Smooth muscle cell (in vitro differentiated cells): ENCODE results near the gene ARRB2. TPM values are rescaled to one million over a fixed set of nuclear protein-coding genes. Genes with fewer than 3 reads are reported as not detected.
"Not testable (repeated sequence)": the region's sequence is repeated elsewhere in the genome, so short reads cannot be mapped to it uniquely, and the experiment has no call there.

Source experiments
- DNase-seq: peaks from one replicate; lab custom pipeline; 2025; ENCODE audit not compliant: unreplicated experiment; lab: John Stamatoyannopoulos, UW
- H2AFZ ChIP-seq: fragments of 200-600 bp; sonication (generic); 2 replicates; pipeline ENCODE4 v1.6.0; 2016; ENCODE audit warnings: antibody characterized with exemption, low read depth, mild to moderate bottlenecking
- H3F3A ChIP-seq: fragments of 200-600 bp; sonication (generic); 2 replicates; pipeline ENCODE4 v1.6.0; 2017; ENCODE audit warnings: antibody characterized with exemption, low read depth
- H3K27ac ChIP-seq: fragments of 200-600 bp; sonication (generic); 2 replicates; pipeline ENCODE4 v1.5.1; 2016; ENCODE audit warnings: low read depth, mild to moderate bottlenecking
- H3K27me3 ChIP-seq: fragments of 200-600 bp; sonication (generic); 2 replicates; pipeline ENCODE4 v1.6.1; 2016; ENCODE audit warnings: low read depth, mild to moderate bottlenecking
- H3K36me3 ChIP-seq: fragments of 200-600 bp; sonication (generic); 2 replicates; pipeline ENCODE4 v1.5.1; 2016; ENCODE audit warnings: low read depth
- H3K4me1 ChIP-seq: fragments of 200-600 bp; sonication (generic); 2 replicates; pipeline ENCODE4 v1.5.1; 2016; ENCODE audit warnings: low read depth
- H3K4me2 ChIP-seq: fragments of 200-600 bp; sonication (generic); 2 replicates; pipeline ENCODE4 v1.6.0; 2016; ENCODE audit warnings: mild to moderate bottlenecking
- H3K4me3 ChIP-seq: fragments of 200-600 bp; sonication (generic); 2 replicates; pipeline ENCODE4 v1.5.1; 2016; ENCODE audit warnings: mild to moderate bottlenecking
- H3K79me2 ChIP-seq: fragments of 200-600 bp; sonication (generic); 2 replicates; pipeline ENCODE4 v1.6.0; 2016; ENCODE audit warnings: low read depth, mild to moderate bottlenecking
- H3K9ac ChIP-seq: fragments of 200-600 bp; sonication (generic); 2 replicates; pipeline ENCODE4 v1.6.0; 2016; ENCODE audit warnings: low read depth
- H3K9me3 ChIP-seq: fragments of 200-600 bp; sonication (generic); replicated peaks from 2 replicates; pipeline ENCODE4 v1.5.1; 2016; ENCODE audit warnings: low read depth
- H4K20me1 ChIP-seq: fragments of 200-600 bp; sonication (generic); 2 replicates; pipeline ENCODE4 v1.6.0; 2016; ENCODE audit warnings: low read depth
- CTCF ChIP-seq: fragments of 200-600 bp; sonication (generic); IDR thresholded peaks from 2 replicates; pipeline ENCODE4 v1.5.1; 2017; ENCODE audit warnings: borderline replicate concordance, mild to moderate bottlenecking, antibody characterized with exemption; ENCODE audit not compliant: insufficient read depth, poor library complexity, severe bottlenecking
- WGBS: methylation state at CpG from one replicate; pipeline ENCODE4 v1.1.7; 2016; ENCODE audit warnings: low lambda C conversion rate; 5-methylcytosine and 5-hydroxymethylcytosine counted together
- polyA plus RNA-seq: library from polyadenylated mRNA; unstranded; fragments of >200 nt; fragmentation: Nextera tagmentation; extraction: Ambion mirVana; gene quantifications from 2 replicates; pipeline ENCODE4 v1.2.1, GENCODE V29; 2016
- total RNA-seq: library from RNA; depleted of rRNA; stranded (reverse); fragments of >200 nt; gene quantifications from 2 replicates; pipeline ENCODE4 v1.2.3, GENCODE V29; 2014

The ARRB2 gene
- total and polyA plus RNA-seq, 2 experiments from 2014 or later, result 4.0 to 7.6 TPM

- not testable (repeated sequence) for H3K4me3 ChIP-seq, H3K27ac ChIP-seq, H3K4me1 ChIP-seq, H2AFZ ChIP-seq, H3K27me3 ChIP-seq, H3K4me2 ChIP-seq, H3K9me3 ChIP-seq, H3K9ac ChIP-seq, H3K36me3 ChIP-seq, DNase-seq, H3F3A ChIP-seq
- Histone ChIP-seq H4K20me1 (peaks cover 67% of the 10 kb centered on the region), H3K79me2 (peaks cover 25% of the 10 kb centered on the region)
- 89% methylated on average over 12 of the region's 12 CpGs for WGBS
Observed at GRCh38 chr17:4689872-4690271, 20.6 kb upstream of the ARRB2 start.

- Histone ChIP-seq H4K20me1 (peaks cover 68% of the 10 kb centered on the region), H3K4me1 (no peaks in the 10 kb centered on the region), H3K36me3 (peaks cover 5% of the 10 kb centered on the region), H3K4me2 (no peak overlapping the region), H2AFZ (no peak overlapping the region), H3K79me2 (peaks cover 32% of the 10 kb centered on the region), H3K27me3 (no peaks in the 10 kb centered on the region), H3K9me3 (no peaks in the 10 kb centered on the region), H3K27ac (no peak overlapping the region), H3F3A (no peaks in the 10 kb centered on the region), H3K4me3 (no peak overlapping the region), H3K9ac (no peak overlapping the region)
- 98% methylated on average over 2 of the region's 2 CpGs for WGBS
- DNase-seq, result no peak
- no peak for TF ChIP-seq CTCF
Observed at GRCh38 chr17:4690745-4691144, 19.7 kb upstream of the ARRB2 start.

GRCh38 chr17:4691686-4692085 is 18.7 kb upstream of the ARRB2 start:
- no peak overlapping the region for H2AFZ ChIP-seq
- no peaks in the 10 kb centered on the region for H3F3A ChIP-seq
- no peak for DNase-seq
- peaks cover 69% of the 10 kb centered on the region for H4K20me1 ChIP-seq
- WGBS, result 96% methylated on average over 8 of the region's 8 CpGs
- peaks cover 39% of the 10 kb centered on the region for H3K79me2 ChIP-seq
- no peak overlapping the region for H3K27ac ChIP-seq
- no peaks in the 10 kb centered on the region for H3K9me3 ChIP-seq
- H3K4me2 ChIP-seq, result no peak overlapping the region
- H3K27me3 ChIP-seq, result no peaks in the 10 kb centered on the region
- peaks cover 5% of the 10 kb centered on the region for H3K36me3 ChIP-seq
- no peak for TF ChIP-seq CTCF
- no peak overlapping the region for H3K9ac ChIP-seq
- no peaks in the 10 kb centered on the region for H3K4me1 ChIP-seq
- H3K4me3 ChIP-seq, result no peak overlapping the region

- H4K20me1 ChIP-seq, result peaks cover 78% of the 10 kb centered on the region
- no peaks in the 10 kb centered on the region for H3F3A ChIP-seq
- H3K9ac ChIP-seq, result no peak overlapping the region
- H3K4me1 ChIP-seq, result no peaks in the 10 kb centered on the region
- H3K4me2 ChIP-seq, result no peak overlapping the region
- no peak overlapping the region for H3K4me3 ChIP-seq
- H3K79me2 ChIP-seq, result peaks cover 54% of the 10 kb centered on the region
- no peak overlapping the region for H3K27ac ChIP-seq
- peaks cover 5% of the 10 kb centered on the region for H3K36me3 ChIP-seq
- no peaks in the 10 kb centered on the region for H3K27me3 ChIP-seq
- no peak overlapping the region for H2AFZ ChIP-seq
- WGBS, result 79% methylated on average over 9 of the region's 9 CpGs
- no peak for TF ChIP-seq CTCF
- no peaks in the 10 kb centered on the region for H3K9me3 ChIP-seq
- DNase-seq, result no peak
Observed at GRCh38 chr17:4693416-4693815, 17.0 kb upstream of the ARRB2 start.
